RWPE1 (cell line): ENCODE data around the gene SLC12A8.
"Not testable (repeated sequence)": the region's sequence is repeated elsewhere in the genome, so short reads cannot be mapped to it uniquely, and the experiment has no call there.

Experiments used
- CTCF ChIA-PET: fragments of 350-600 bp; sonication (Branson Sonifier 250); formaldehyde crosslinking; extraction: SDS; loops from one replicate; lab custom pipeline; 2021; lab: Yijun Ruan, JAX
- POLR2A ChIA-PET: fragments of 400-600 bp; formaldehyde crosslinking; extraction: SDS; loops from one replicate; lab custom pipeline; 2020; ENCODE audit warnings: antibody characterized with exemption; ENCODE audit not compliant: low non-redundant PET; lab: Yijun Ruan, JAX
- DNase-seq: peaks from one replicate; pipeline ENCODE4 v3.0.0; 2012; ENCODE audit warnings: low spot score
- H3K27ac ChIP-seq: fragments of 450-650 bp; 2 replicates; pipeline ENCODE4 v1.5.1; 2017
- TF ChIP-seq, protein P1 (sequence below): fragments of 450-650 bp; conservative IDR thresholded peaks from 2 replicates; pipeline ENCODE4 v1.5.1; 2017; ENCODE audit warnings: low read depth, mild to moderate bottlenecking

The SLC12A8 gene

DNA sequence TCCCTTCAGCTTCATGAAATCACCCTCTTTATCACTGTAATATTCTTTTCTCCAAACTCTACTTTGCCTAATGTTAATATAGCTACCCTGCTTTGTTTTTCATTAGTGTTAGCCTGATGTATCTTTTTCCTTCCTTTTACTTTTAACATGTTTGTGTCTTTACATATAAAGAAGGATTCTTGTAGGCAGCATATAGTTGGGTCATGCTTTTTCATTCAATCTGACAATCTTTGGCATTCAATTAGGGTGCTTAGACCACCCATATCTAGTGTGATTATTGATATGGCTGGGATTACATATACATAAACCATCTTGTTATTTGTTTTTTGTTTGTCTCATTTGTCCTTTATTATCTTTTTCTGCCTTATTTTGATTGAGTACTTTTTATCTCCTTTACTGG, 121.9 kb downstream of the SLC12A8 start:
- no peak for DNase-seq
- CTCF ChIA-PET = no interaction called here
- TF ChIP-seq, protein P1, sequence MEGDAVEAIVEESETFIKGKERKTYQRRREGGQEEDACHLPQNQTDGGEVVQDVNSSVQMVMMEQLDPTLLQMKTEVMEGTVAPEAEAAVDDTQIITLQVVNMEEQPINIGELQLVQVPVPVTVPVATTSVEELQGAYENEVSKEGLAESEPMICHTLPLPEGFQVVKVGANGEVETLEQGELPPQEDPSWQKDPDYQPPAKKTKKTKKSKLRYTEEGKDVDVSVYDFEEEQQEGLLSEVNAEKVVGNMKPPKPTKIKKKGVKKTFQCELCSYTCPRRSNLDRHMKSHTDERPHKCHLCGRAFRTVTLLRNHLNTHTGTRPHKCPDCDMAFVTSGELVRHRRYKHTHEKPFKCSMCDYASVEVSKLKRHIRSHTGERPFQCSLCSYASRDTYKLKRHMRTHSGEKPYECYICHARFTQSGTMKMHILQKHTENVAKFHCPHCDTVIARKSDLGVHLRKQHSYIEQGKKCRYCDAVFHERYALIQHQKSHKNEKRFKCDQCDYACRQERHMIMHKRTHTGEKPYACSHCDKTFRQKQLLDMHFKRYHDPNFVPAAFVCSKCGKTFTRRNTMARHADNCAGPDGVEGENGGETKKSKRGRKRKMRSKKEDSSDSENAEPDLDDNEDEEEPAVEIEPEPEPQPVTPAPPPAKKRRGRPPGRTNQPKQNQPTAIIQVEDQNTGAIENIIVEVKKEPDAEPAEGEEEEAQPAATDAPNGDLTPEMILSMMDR = no peak
- POLR2A ChIA-PET = no interaction called here
- no peak overlapping the region for H3K27ac ChIP-seq

DNA sequence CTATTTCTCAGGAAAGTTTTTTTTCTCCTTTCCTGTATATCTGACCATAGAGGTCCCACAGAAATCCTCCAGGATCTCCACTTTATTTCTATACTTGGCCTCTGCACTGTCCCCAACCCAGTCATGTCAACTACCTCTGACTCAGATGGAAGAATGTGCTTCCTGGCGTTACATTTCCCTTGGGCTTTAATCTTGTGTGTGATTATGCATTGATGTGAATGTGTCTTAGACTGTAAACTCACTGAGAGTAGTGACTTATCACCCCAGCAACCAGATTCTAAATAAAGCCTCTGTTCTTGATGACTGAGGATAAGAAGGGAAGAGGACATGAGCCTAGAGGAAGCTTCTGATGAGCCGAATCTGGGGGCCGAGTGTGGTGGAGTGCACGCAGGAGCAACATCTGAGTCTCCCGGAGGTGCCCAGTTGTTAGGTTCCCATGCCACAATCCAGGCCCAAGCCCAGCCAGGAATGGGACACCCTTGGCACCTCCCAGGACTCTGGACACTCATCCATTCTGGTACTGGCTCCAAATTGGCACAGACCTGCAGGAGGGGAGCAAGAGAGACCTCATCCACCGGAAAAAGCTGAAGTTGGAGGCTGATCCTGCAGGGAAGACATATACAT, 124.7 kb downstream of the SLC12A8 start:
- no peak overlapping the region for H3K27ac ChIP-seq
- no peak for DNase-seq
- CTCF ChIA-PET = no interaction called here
- POLR2A ChIA-PET = no interaction called here
- TF ChIP-seq, protein P1 = no peak

DNA sequence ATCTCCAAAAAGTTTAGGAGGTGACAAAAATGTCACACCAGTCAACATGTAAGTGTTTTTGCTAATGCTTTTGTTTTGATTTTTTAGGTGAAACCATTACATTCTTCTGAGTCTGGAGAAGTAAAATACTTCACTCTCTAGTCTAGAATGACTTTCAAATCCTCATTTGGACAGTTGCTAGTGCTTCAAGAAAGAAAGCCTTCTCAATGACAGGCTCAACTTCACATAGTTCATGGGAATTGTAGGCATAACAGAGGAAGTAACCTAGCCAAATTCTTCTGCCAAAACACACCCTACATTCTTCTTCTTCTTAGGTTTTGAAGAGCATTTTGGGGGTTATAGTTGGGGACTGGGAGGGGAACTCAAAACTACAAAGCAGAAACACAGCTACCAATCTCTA, 127.4 kb downstream of the SLC12A8 start:
- no peak for DNase-seq
- ChIA-PET CTCF (no interaction called here), POLR2A (no interaction called here)

DNA sequence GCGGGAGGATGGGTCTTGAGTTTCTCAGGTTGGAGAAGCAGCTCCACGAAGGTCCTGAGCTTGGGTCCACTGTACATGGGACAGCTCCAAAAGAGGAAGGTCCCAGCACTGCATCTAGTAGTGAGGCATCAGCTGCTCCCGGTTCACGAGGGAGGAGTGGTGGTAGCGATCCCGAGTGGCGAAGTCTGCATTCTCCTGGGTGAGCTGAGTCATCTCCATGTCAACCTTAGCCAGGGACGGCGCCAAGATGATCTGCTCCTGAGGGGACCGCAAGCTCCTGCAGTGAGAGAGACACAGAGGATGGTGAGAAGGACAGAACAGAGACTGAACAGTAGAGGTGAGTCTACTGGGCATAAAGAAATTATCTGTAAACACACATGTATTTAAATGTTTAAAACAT, 128.8 kb downstream of the SLC12A8 start:
- POLR2A ChIA-PET = no interaction called here
- DNase-seq = no peak

More for the DNA sequence above, 127.4 kb downstream of the SLC12A8 start:
- TF ChIP-seq, protein P1 = no peak
- H3K27ac ChIP-seq = no peak overlapping the region

DNA sequence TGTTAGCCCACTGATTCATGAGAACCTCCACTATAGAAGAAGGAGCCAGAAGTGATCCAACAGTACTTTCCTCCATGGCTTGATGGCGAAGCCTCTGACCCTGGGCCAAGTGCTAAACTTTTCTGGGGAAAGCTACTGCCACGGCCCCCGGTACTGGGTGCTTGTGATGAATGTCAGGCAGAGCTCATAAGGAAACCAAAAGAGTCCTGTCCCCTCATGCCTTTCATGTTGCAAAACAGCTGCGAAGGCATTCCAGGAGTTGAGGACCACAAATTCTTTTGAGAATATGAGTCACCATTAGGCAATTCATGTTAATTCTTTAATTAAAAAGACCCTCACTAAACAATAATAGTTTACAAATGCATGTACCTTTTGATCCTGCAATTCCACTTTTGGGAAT, 130.2 kb downstream of the SLC12A8 start:
- DNase-seq, CTCF ChIA-PET, POLR2A ChIA-PET: not testable (repeated sequence)
- H3K27ac ChIP-seq = peak overlapping the region; percentile 65

More for the DNA sequence above, 128.8 kb downstream of the SLC12A8 start:
- CTCF ChIA-PET = interaction anchor here (0.5 kb wide), 1 partner anchor 45 kb away, joined by 3 read pairs; no protein-coding TSS in a partner anchor
- H3K27ac ChIP-seq = no peak overlapping the region
- TF ChIP-seq, protein P1 = no peak

DNA sequence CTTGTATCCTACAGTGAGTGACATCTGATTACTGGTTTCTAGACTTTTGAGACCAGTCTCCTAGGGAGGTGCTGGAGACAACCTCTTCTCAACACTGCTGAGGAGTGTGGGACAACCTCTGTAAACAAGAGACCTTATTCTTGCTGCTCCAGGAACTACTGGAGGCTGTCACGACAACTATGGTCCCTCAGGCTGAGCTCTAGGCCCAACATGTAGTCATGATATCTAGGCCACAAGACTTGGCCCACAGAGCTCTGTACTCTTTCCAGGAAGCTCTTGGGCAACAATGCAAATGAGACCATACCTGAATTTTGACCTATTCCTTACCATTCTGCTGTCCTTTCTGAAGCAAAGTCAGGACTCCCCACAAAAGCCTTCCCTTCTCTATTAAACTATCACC, 132.5 kb downstream of the SLC12A8 start:
- CTCF ChIA-PET = no interaction called here
- TF ChIP-seq, protein P1 = no peak
- POLR2A ChIA-PET = no interaction called here
- DNase-seq = no peak
- H3K27ac ChIP-seq = no peak overlapping the region

DNA sequence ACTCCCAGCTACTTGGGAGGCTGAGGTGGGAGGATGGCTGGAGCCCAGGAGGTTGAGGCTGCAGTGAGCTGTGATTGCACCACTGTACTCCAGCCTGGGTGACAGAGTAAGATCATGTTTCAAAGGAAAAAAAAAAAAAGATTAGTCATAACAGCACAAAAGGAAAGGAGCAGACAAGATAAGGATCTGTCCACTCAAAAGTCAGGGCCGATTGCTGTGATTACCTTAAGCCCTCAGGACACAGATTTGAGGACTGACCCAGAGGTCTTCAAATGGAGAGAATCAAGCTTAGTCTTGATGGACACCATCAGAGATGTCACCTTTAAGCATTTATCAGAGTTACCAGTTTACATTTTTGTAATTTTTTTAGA, 132.9 kb downstream of the SLC12A8 start:
- ChIA-PET POLR2A (no interaction called here), CTCF (no interaction called here)
- H3K27ac ChIP-seq = peak overlapping the region; percentile 36; the same call in 1 of the 2 replicates
- TF ChIP-seq, protein P1 = no peak
- DNase-seq = no peak
